IMR-90 (cell line): ENCODE measurements around the gene UBE3A. TPM values are rescaled to one million over a fixed set of nuclear protein-coding genes. Genes with fewer than 3 reads are reported as not detected.

Experiments
- ATAC-seq: fragments of 200-7000 bp; cut with Tn5 transposase; 2 replicates; pipeline ENCODE4 v1.9.1; 2020; ENCODE audit warnings: low read depth, mild to moderate bottlenecking, moderate library complexity
- BruUV-seq: library from RNA; stranded (reverse); fragments of 400-500 nt; replicated peaks from 2 replicates; lab custom pipeline; 2021; lab: Mats Ljungman, UMichigan
- CTCF ChIA-PET: fragments of 300-600 bp; formaldehyde crosslinking; extraction: SDS; loops from one replicate; lab custom pipeline; 2021; ENCODE audit warnings: antibody characterized with exemption; lab: Yijun Ruan, JAX
- POLR2A ChIA-PET: fragments of 300-600 bp; sonication (Branson Sonifier 250); formaldehyde crosslinking; loops from one replicate; lab custom pipeline; 2022; ENCODE audit warnings: antibody characterized with exemption; ENCODE audit not compliant: unreplicated experiment; lab: Charles Lee
- DNase-seq: peaks from one replicate; pipeline ENCODE4 v3.0.0; 2013
- H2AFZ ChIP-seq: replicated peaks from 2 replicates; pipeline ENCODE3; 2013; ENCODE audit warnings: low read length, mild to moderate bottlenecking; ENCODE audit not compliant: poor library complexity
- H2AK5ac ChIP-seq: 2 replicates; pipeline ENCODE4 v1.6.1; 2013; ENCODE audit warnings: low read depth, low read length, inconsistent platforms
- H2AK9ac ChIP-seq: replicated peaks from 2 replicates; pipeline ENCODE3; 2013; ENCODE audit warnings: mild to moderate bottlenecking, low read depth, low read length, moderate library complexity; ENCODE audit not compliant: poor library complexity
- H2BK120ac ChIP-seq: 2 replicates; pipeline ENCODE4 v1.6.1; 2013; ENCODE audit warnings: low read depth, low read length, inconsistent platforms
- H2BK15ac ChIP-seq: 3 replicates; pipeline ENCODE4 v1.6.1; 2013; ENCODE audit warnings: low read depth, low read length, inconsistent platforms
- H2BK20ac ChIP-seq: 2 replicates; pipeline ENCODE4 v1.6.1; 2013; ENCODE audit warnings: low read depth, mild to moderate bottlenecking, inconsistent platforms, low read length, moderate library complexity
- H2BK5ac ChIP-seq: 2 replicates; pipeline ENCODE4 v1.6.1; 2013; ENCODE audit warnings: mild to moderate bottlenecking, low read depth, low read length, inconsistent platforms; ENCODE audit not compliant: poor library complexity, severe bottlenecking
- H3K14ac ChIP-seq: replicated peaks from 2 replicates; pipeline ENCODE4 v1.6.1; 2013; ENCODE audit warnings: low read depth, low read length, inconsistent platforms
- H3K18ac ChIP-seq: 2 replicates; pipeline ENCODE4 v1.6.1; 2013; ENCODE audit warnings: low read depth, low read length, control low read depth
- H3K23ac ChIP-seq: 2 replicates; pipeline ENCODE4 v1.6.1; 2013; ENCODE audit warnings: low read depth, low read length, inconsistent platforms
- H3K27ac ChIP-seq: 2 replicates; pipeline ENCODE4 v1.5.1; 2013; ENCODE audit warnings: mild to moderate bottlenecking, control low read depth, low read length; ENCODE audit not compliant: insufficient read depth
- H3K27me3 ChIP-seq: 2 replicates; pipeline ENCODE4 v1.6.1; 2013; ENCODE audit warnings: low read length; ENCODE audit not compliant: control insufficient read depth, insufficient read depth
- H3K36me3 ChIP-seq: 2 replicates; pipeline ENCODE4 v1.6.1; 2013; ENCODE audit warnings: low read length, mixed read lengths; ENCODE audit not compliant: control insufficient read depth, insufficient read depth
- H3K4ac ChIP-seq: 2 replicates; pipeline ENCODE4 v1.6.1; 2013; ENCODE audit warnings: low read depth, low read length, inconsistent platforms
- H3K4me1 ChIP-seq: 2 replicates; pipeline ENCODE4 v1.6.1; 2013; ENCODE audit warnings: low read length, mixed read lengths; ENCODE audit not compliant: control insufficient read depth, insufficient read depth
- H3K4me2 ChIP-seq: 2 replicates; pipeline ENCODE4 v1.6.1; 2013; ENCODE audit warnings: low read depth, mild to moderate bottlenecking, control low read depth, low read length, moderate library complexity
- H3K4me3 ChIP-seq: 2 replicates; pipeline ENCODE4 v1.5.1; 2013; ENCODE audit warnings: low read depth, mild to moderate bottlenecking, control low read depth, low read length, moderate library complexity; ENCODE audit not compliant: insufficient read depth
- H3K56ac ChIP-seq: 2 replicates; pipeline ENCODE4 v1.6.1; 2013; ENCODE audit warnings: low read length, inconsistent platforms; ENCODE audit not compliant: insufficient read depth; ENCODE audit errors: extremely low read depth
- H3K79me1 ChIP-seq, 2 experiments: 2 replicates each; pipeline ENCODE4 v1.6.1; 2013; ENCODE audit warnings: low read length in 2 of 2, inconsistent platforms in 1 of 2, low read depth in 1 of 2
- H3K9ac ChIP-seq: 2 replicates; pipeline ENCODE4 v1.6.1; 2013; ENCODE audit warnings: low read depth, low read length, control low read depth
- H3K9me1 ChIP-seq: 2 replicates; pipeline ENCODE4 v1.6.1; 2013; ENCODE audit warnings: low read length, inconsistent platforms; ENCODE audit not compliant: insufficient read depth
- H3K9me3 ChIP-seq: 2 replicates; pipeline ENCODE4 v1.6.1; 2013; ENCODE audit warnings: low read length; ENCODE audit not compliant: control insufficient read depth, insufficient read depth
- H4K20me1 ChIP-seq: 2 replicates; pipeline ENCODE4 v1.6.1; 2013; ENCODE audit warnings: low read length, inconsistent platforms; ENCODE audit not compliant: insufficient read depth
- H4K5ac ChIP-seq: 2 replicates; pipeline ENCODE4 v1.6.1; 2013; ENCODE audit warnings: mild to moderate bottlenecking, low read depth, low read length, control low read depth
- H4K8ac ChIP-seq, 2 experiments: 2 replicates each; pipeline ENCODE4 v1.6.1; 2013; ENCODE audit warnings: low read depth in 2 of 2, low read length in 2 of 2, control low read depth in 1 of 2, inconsistent platforms in 1 of 2
- H4K91ac ChIP-seq: 2 replicates; pipeline ENCODE4 v1.6.1; 2013; ENCODE audit warnings: low read depth, low read length, inconsistent platforms; ENCODE audit not compliant: insufficient read depth
- BHLHE40 ChIP-seq: fragments of 150-350 bp; IDR thresholded peaks from 2 replicates; pipeline ENCODE4 v1.6.1; 2016; ENCODE audit warnings: mild to moderate bottlenecking, low read depth, low read length
- CHD1 ChIP-seq: IDR thresholded peaks from 2 replicates; pipeline ENCODE4 v1.6.1; 2012; ENCODE audit warnings: low read depth, low read length, improper control_type of control experiment
- CTCF ChIP-seq: conservative IDR thresholded peaks from 2 replicates; pipeline ENCODE4 v1.5.1; 2012; ENCODE audit warnings: mild to moderate bottlenecking, low read depth, low read length, improper control_type of control experiment
- ELK1 ChIP-seq: fragments of 150-350 bp; IDR thresholded peaks from 2 replicates; pipeline ENCODE4 v1.6.1; 2016; ENCODE audit warnings: low read depth, mild to moderate bottlenecking, low read length, moderate library complexity, borderline replicate concordance
- FOS ChIP-seq: fragments of 150-350 bp; IDR thresholded peaks from 2 replicates; pipeline ENCODE4 v1.6.1; 2016; ENCODE audit warnings: low read depth, low read length
- MAFK ChIP-seq: IDR thresholded peaks from 2 replicates; pipeline ENCODE4 v1.6.1; 2012; ENCODE audit warnings: low read depth, low read length, improper control_type of control experiment
- MXI1 ChIP-seq: IDR thresholded peaks from 2 replicates; pipeline ENCODE4 v1.6.1; 2012; ENCODE audit warnings: low read depth, mild to moderate bottlenecking, low read length, moderate library complexity, borderline replicate concordance
- NFE2L2 ChIP-seq: fragments of 150-350 bp; IDR thresholded peaks from 2 replicates; pipeline ENCODE4 v1.6.1; 2016; ENCODE audit warnings: low read depth, mild to moderate bottlenecking, low read length
- POLR2A ChIP-seq: IDR thresholded peaks from 2 replicates; pipeline ENCODE4 v1.6.1; 2012; ENCODE audit warnings: mild to moderate bottlenecking, low read depth, low read length
- RAD21 ChIP-seq: IDR thresholded peaks from 2 replicates; pipeline ENCODE4 v1.6.1; 2012; ENCODE audit warnings: low read length, improper control_type of control experiment
- RCOR1 ChIP-seq: IDR thresholded peaks from 2 replicates; pipeline ENCODE4 v1.6.1; 2012; ENCODE audit warnings: mild to moderate bottlenecking, low read length, improper control_type of control experiment; ENCODE audit not compliant: insufficient replicate concordance
- RFX5 ChIP-seq: IDR thresholded peaks from 2 replicates; pipeline ENCODE4 v1.8.0; 2012; ENCODE audit warnings: low read depth, mild to moderate bottlenecking, low read length, moderate library complexity
- SMC3 ChIP-seq: fragments of 150-350 bp; IDR thresholded peaks from 2 replicates; pipeline ENCODE4 v1.6.1; 2016; ENCODE audit warnings: low read depth, mild to moderate bottlenecking, antibody characterized with exemption, low read length, moderate library complexity
- dilution Hi-C: fragments of 300-500 bp; cut with HindIII; formaldehyde crosslinking; loops from one replicate; pipeline ENCODE4 v1.14.3; 2018; ENCODE audit warnings: low sequenced_read_pairs; ENCODE audit not compliant: unreplicated experiment
- in situ Hi-C: fragments of 300-500 bp; cut with MboI; formaldehyde crosslinking; loops from 3 replicates; pipeline ENCODE4 v1.14.3; 2019; ENCODE audit warnings: low sequenced_read_pairs, inconsistent platforms, mixed read lengths
- intact Hi-C: fragments of 100-400 bp; cut with micrococcal nuclease; formaldehyde crosslinking; loops from 2 replicates; pipeline ENCODE4 v1.10.0; 2022
- polyA plus RNA-seq, 3 experiments: library from polyadenylated mRNA; depleted of rRNA; stranded (reverse); fragments of >200 nt; gene quantifications; 2 replicates each; pipeline ENCODE4 v1.2.3, GENCODE V29; 2012; ENCODE audit warnings: low replicate concordance in 1 of 3
- total RNA-seq: library from RNA; depleted of rRNA; stranded (reverse); fragments of >200 nt; gene quantifications from 2 replicates; pipeline ENCODE4 v1.2.3, GENCODE V29; 2012

Gene UBE3A
- total and polyA plus RNA-seq, 2 of the 4 experiments (the other 2 are of a cell fraction) = 19.3 to 53.2 TPM

GRCh38 chr15:25397100-25397499, 41.7 kb downstream of the UBE3A start:
- Histone ChIP-seq H3K27me3 (no peaks in the 10 kb centered on the region), H4K8ac (no peak overlapping the region), H2BK120ac (no peak overlapping the region), H3K36me3 (peaks cover 5% of the 10 kb centered on the region), H4K5ac (no peak overlapping the region), H3K23ac (no peak overlapping the region), H3K27ac (no peak overlapping the region), H3K56ac (no peak overlapping the region), H3K4me1 (peaks cover 2% of the 10 kb centered on the region; the same call in 1 of the 2 replicates), H2AFZ (no peak overlapping the region), H3K18ac (no peak overlapping the region), H4K20me1 (peaks cover 19% of the 10 kb centered on the region; the same call in 1 of the 2 replicates), H3K9ac (no peak overlapping the region), H3K9me1 (no peaks in the 10 kb centered on the region), H3K9me3 (peaks cover 2% of the 10 kb centered on the region), H2BK5ac (no peak overlapping the region), H2AK5ac (no peak overlapping the region), H3K4me3 (no peak overlapping the region), H2BK15ac (no peak overlapping the region), H2BK20ac (no peak overlapping the region), H3K14ac (no peak overlapping the region), H4K91ac (no peak overlapping the region), H3K4ac (no peak overlapping the region), H3K4me2 (no peak overlapping the region), H3K79me1 (peaks cover 24 to 44% of the 10 kb centered on the region in 2 experiments), H2AK9ac (no peak overlapping the region)
- DNase-seq = no peak
- TF ChIP-seq BHLHE40 (no peak), RAD21 (no peak), MXI1 (no peak), FOS (no peak), RCOR1 (no peak), POLR2A (no peak), NFE2L2 (no peak), RFX5 (no peak), ELK1 (no peak), MAFK (no peak), SMC3 (no peak), CTCF (no peak), CHD1 (no peak)
- ChIA-PET POLR2A (interaction anchor here (0.6 kb wide), 1 partner anchor 106 kb away, joined by 3 read pairs; no protein-coding TSS in a partner anchor), CTCF (interaction anchor here (0.6 to 0.8 kb wide), 2 partner anchors 16 to 62 kb away, joined by 3 to 5 read pairs; no protein-coding TSS in a partner anchor)
- intact Hi-C loops (no loop called here), in situ Hi-C loops (loop anchor here (5.0 kb wide), 1 partner anchor 40 kb away; no protein-coding TSS in a partner anchor), dilution Hi-C loops (no loop called here)
- no TSS peak for BruUV-seq
- no peak for ATAC-seq
